ENCODE data around the gene NUTF2. TPM values are rescaled to one million over a fixed set of nuclear protein-coding genes. Genes with fewer than 3 reads are reported as not detected.

The NUTF2 gene
- total RNA-seq, 1 experiment from 2014 or later: 217 TPM

- Histone ChIP-seq H3K27me3 (replicated peaks; ENCODE audit: insufficient read depth, low read depth, low read length, poor library complexity) (no peaks in the 10 kb centered on the region), H3K9me3 (ENCODE audit: low read depth, low read length, poor library complexity, severe bottlenecking) (no peaks in the 10 kb centered on the region), H3K36me3 (ENCODE audit: insufficient read depth, low read length, poor library complexity, severe bottlenecking) (peaks cover 2% of the 10 kb centered on the region), H3K4me1 (ENCODE audit: insufficient read depth, low read length, poor library complexity, severe bottlenecking) (no peaks in the 10 kb centered on the region), H3K27ac (ENCODE audit: low read depth, low read length, poor library complexity, severe bottlenecking) (no peak overlapping the region), H3K4me3 (ENCODE audit: low read depth, low read length, poor library complexity, severe bottlenecking) (no peak overlapping the region)
- intact Hi-C loops (cut with micrococcal nuclease; ENCODE audit: unreplicated experiment): no loop called here
- no peak for DNase-seq (ENCODE audit: low spot score)
- BruUV-seq (replicated peaks): no TSS peak
- ChIA-PET CTCF (no interaction called here), POLR2A (ENCODE audit: low non-redundant PET) (no interaction called here)
- TF ChIP-seq, protein P1, sequence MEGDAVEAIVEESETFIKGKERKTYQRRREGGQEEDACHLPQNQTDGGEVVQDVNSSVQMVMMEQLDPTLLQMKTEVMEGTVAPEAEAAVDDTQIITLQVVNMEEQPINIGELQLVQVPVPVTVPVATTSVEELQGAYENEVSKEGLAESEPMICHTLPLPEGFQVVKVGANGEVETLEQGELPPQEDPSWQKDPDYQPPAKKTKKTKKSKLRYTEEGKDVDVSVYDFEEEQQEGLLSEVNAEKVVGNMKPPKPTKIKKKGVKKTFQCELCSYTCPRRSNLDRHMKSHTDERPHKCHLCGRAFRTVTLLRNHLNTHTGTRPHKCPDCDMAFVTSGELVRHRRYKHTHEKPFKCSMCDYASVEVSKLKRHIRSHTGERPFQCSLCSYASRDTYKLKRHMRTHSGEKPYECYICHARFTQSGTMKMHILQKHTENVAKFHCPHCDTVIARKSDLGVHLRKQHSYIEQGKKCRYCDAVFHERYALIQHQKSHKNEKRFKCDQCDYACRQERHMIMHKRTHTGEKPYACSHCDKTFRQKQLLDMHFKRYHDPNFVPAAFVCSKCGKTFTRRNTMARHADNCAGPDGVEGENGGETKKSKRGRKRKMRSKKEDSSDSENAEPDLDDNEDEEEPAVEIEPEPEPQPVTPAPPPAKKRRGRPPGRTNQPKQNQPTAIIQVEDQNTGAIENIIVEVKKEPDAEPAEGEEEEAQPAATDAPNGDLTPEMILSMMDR (conservative IDR thresholded peaks at IDR 0.05; ENCODE audit: low read depth, low read length): no peak
- TF ChIP-seq EZH2 (IDR thresholded peaks at IDR 0.05; ENCODE audit: borderline replicate concordance, low read depth, low read length, poor library complexity, severe bottlenecking): no peak
Measured at GRCh38 chr16:67822511-67822910, 24.2 kb upstream of the NUTF2 start.

GRCh38 chr16:67825119-67825518 is 21.6 kb upstream of the NUTF2 start:
- intact Hi-C loops (cut with micrococcal nuclease; ENCODE audit: unreplicated experiment): no loop called here
- Histone ChIP-seq H3K27me3 (replicated peaks; ENCODE audit: insufficient read depth, low read depth, low read length, poor library complexity) (no peaks in the 10 kb centered on the region), H3K27ac (ENCODE audit: low read depth, low read length, poor library complexity, severe bottlenecking) (no peak overlapping the region), H3K36me3 (ENCODE audit: insufficient read depth, low read length, poor library complexity, severe bottlenecking) (peaks cover 19% of the 10 kb centered on the region), H3K4me3 (ENCODE audit: low read depth, low read length, poor library complexity, severe bottlenecking) (no peak overlapping the region), H3K9me3 (ENCODE audit: low read depth, low read length, poor library complexity, severe bottlenecking) (no peaks in the 10 kb centered on the region), H3K4me1 (ENCODE audit: insufficient read depth, low read length, poor library complexity, severe bottlenecking) (no peaks in the 10 kb centered on the region)
- ChIA-PET CTCF (no interaction called here), POLR2A (ENCODE audit: low non-redundant PET) (no interaction called here)
- no peak for TF ChIP-seq EZH2 (IDR thresholded peaks at IDR 0.05; ENCODE audit: borderline replicate concordance, low read depth, low read length, poor library complexity, severe bottlenecking)
- TF ChIP-seq, protein P1 (conservative IDR thresholded peaks at IDR 0.05; ENCODE audit: low read depth, low read length): no peak
- no peak for DNase-seq (ENCODE audit: low spot score)
- no TSS peak for BruUV-seq (replicated peaks)

- Histone ChIP-seq H3K9me3 (ENCODE audit: low read depth, low read length, poor library complexity, severe bottlenecking) (no peaks in the 10 kb centered on the region), H3K27me3 (replicated peaks; ENCODE audit: insufficient read depth, low read depth, low read length, poor library complexity) (no peaks in the 10 kb centered on the region), H3K27ac (ENCODE audit: low read depth, low read length, poor library complexity, severe bottlenecking) (no peak overlapping the region), H3K36me3 (ENCODE audit: insufficient read depth, low read length, poor library complexity, severe bottlenecking) (peaks cover 24% of the 10 kb centered on the region), H3K4me3 (ENCODE audit: low read depth, low read length, poor library complexity, severe bottlenecking) (no peak overlapping the region), H3K4me1 (ENCODE audit: insufficient read depth, low read length, poor library complexity, severe bottlenecking) (no peaks in the 10 kb centered on the region)
- intact Hi-C loops (cut with micrococcal nuclease; ENCODE audit: unreplicated experiment): no loop called here
- no TSS peak for BruUV-seq (replicated peaks)
- ChIA-PET CTCF (no interaction called here), POLR2A (ENCODE audit: low non-redundant PET) (no interaction called here)
- TF ChIP-seq, protein P1 (conservative IDR thresholded peaks at IDR 0.05; ENCODE audit: low read depth, low read length): no peak
- TF ChIP-seq EZH2 (IDR thresholded peaks at IDR 0.05; ENCODE audit: borderline replicate concordance, low read depth, low read length, poor library complexity, severe bottlenecking): no peak
- no peak for DNase-seq (ENCODE audit: low spot score)
Measured at GRCh38 chr16:67825906-67826305, 20.8 kb upstream of the NUTF2 start.
